WTC11 (cell line): Measurements from ENCODE around the gene EEF1AKMT3. TPM values are rescaled to one million over a fixed set of nuclear protein-coding genes. Genes with fewer than 3 reads are reported as not detected.

Source experiments
- ATAC-seq: fragments of 200-7000 bp; cut with Tn5 transposase; 2 replicates; pipeline ENCODE4 v1.10.0; 2021; ENCODE audit warnings: mild to moderate bottlenecking, moderate library complexity
- CTCF ChIA-PET: fragments of 300-600 bp; sonication (Branson Sonifier 250); formaldehyde crosslinking; loops from one replicate; lab custom pipeline; 2021; ENCODE audit warnings: antibody characterized with exemption; lab: Charles Lee
- POLR2A ChIA-PET: fragments of 350-600 bp; sonication (Branson Sonifier 250); formaldehyde crosslinking; loops from one replicate; lab custom pipeline; 2021; ENCODE audit warnings: antibody characterized with exemption; lab: Charles Lee
- DNase-seq: peaks from one replicate; pipeline ENCODE4 v3.0.0; 2021; ENCODE audit warnings: low spot score
- H3K27ac Mint-ChIP-seq: 2 replicates; pipeline ENCODE4 v1.8.0; 2021; ENCODE audit warnings: mixed read lengths
- H3K27me3 Mint-ChIP-seq: 2 replicates; pipeline ENCODE4 v1.8.0; 2021; ENCODE audit warnings: low read depth, mild to moderate bottlenecking, moderate library complexity, mixed read lengths
- H3K36me3 Mint-ChIP-seq: 2 replicates; pipeline ENCODE4 v1.8.0; 2021; ENCODE audit warnings: mixed read lengths
- H3K4me1 Mint-ChIP-seq: 2 replicates; pipeline ENCODE4 v1.8.0; 2022; ENCODE audit warnings: mixed read lengths
- H3K4me3 Mint-ChIP-seq: 2 replicates; pipeline ENCODE4 v1.8.0; 2021; ENCODE audit warnings: mild to moderate bottlenecking, moderate library complexity, mixed read lengths
- H3K9me3 Mint-ChIP-seq: 2 replicates; pipeline ENCODE4 v1.8.0; 2021; ENCODE audit warnings: mixed read lengths
- AR ChIP-seq: fragments of 250-450 bp; sonication (Bioruptor Pico); IDR thresholded peaks from 2 replicates; pipeline ENCODE4 v1.9.0; 2021; ENCODE audit warnings: mild to moderate bottlenecking
- ATF6 ChIP-seq: sonication (generic); formaldehyde crosslinking; IDR thresholded peaks from 2 replicates; pipeline ENCODE4 v1.8.1; 2023; ENCODE audit warnings: mild to moderate bottlenecking, missing genetic modification reagents
- CBFB ChIP-seq: sonication (generic); formaldehyde crosslinking; IDR thresholded peaks from 2 replicates; pipeline ENCODE4 v1.8.1; 2022; ENCODE audit warnings: mild to moderate bottlenecking, low read depth, missing genetic modification reagents
- CTCF ChIP-seq: fragments of 200-600 bp; IDR thresholded peaks from 2 replicates; pipeline ENCODE4 v1.8.0; 2022; ENCODE audit warnings: antibody characterized with exemption
- E2F1 ChIP-seq: sonication (generic); formaldehyde crosslinking; IDR thresholded peaks from 2 replicates; pipeline ENCODE4 v1.8.0; 2022; ENCODE audit warnings: mild to moderate bottlenecking, missing genetic modification reagents
- ERG ChIP-seq: fragments of 250-450 bp; sonication (Bioruptor Pico); IDR thresholded peaks from 2 replicates; pipeline ENCODE4 v1.8.0; 2021; ENCODE audit warnings: mild to moderate bottlenecking
- GTF2I ChIP-seq: fragments of 250-450 bp; sonication (Bioruptor Pico); conservative IDR thresholded peaks from 2 replicates; pipeline ENCODE4 v1.4.0; 2021; ENCODE audit warnings: mild to moderate bottlenecking
- IRF2 ChIP-seq: sonication (generic); formaldehyde crosslinking; IDR thresholded peaks from 2 replicates; pipeline ENCODE4 v1.8.0; 2022; ENCODE audit warnings: low read depth, missing genetic modification reagents, borderline replicate concordance
- JUN ChIP-seq: sonication (generic); formaldehyde crosslinking; IDR thresholded peaks from 2 replicates; pipeline ENCODE4 v1.8.0; 2023; ENCODE audit warnings: mild to moderate bottlenecking, missing genetic modification reagents
- MLX ChIP-seq: sonication (generic); formaldehyde crosslinking; IDR thresholded peaks from 2 replicates; pipeline ENCODE4 v1.8.1; 2023; ENCODE audit warnings: mild to moderate bottlenecking, missing genetic modification reagents, moderate library complexity
- NR3C1 ChIP-seq: sonication (generic); formaldehyde crosslinking; conservative IDR thresholded peaks from 2 replicates; pipeline ENCODE4 v1.8.1; 2023; ENCODE audit warnings: low read depth, mild to moderate bottlenecking, missing genetic modification reagents
- RELA ChIP-seq: sonication (generic); formaldehyde crosslinking; IDR thresholded peaks from 2 replicates; pipeline ENCODE4 v1.8.1; 2022; ENCODE audit warnings: missing genetic modification reagents, mild to moderate bottlenecking, borderline replicate concordance
- SP1 ChIP-seq: sonication (generic); formaldehyde crosslinking; conservative IDR thresholded peaks from 2 replicates; pipeline ENCODE4 v1.8.1; 2022; ENCODE audit warnings: missing genetic modification reagents
- USF1 ChIP-seq: sonication (generic); formaldehyde crosslinking; IDR thresholded peaks from 2 replicates; pipeline ENCODE4 v1.8.0; 2022; ENCODE audit warnings: mild to moderate bottlenecking, missing genetic modification reagents
- ZNF121 ChIP-seq: sonication (generic); formaldehyde crosslinking; IDR thresholded peaks from 2 replicates; pipeline ENCODE4 v1.8.0; 2023; ENCODE audit warnings: missing genetic modification reagents
- ZNF138 ChIP-seq: sonication (generic); formaldehyde crosslinking; conservative IDR thresholded peaks from 2 replicates; pipeline ENCODE4 v1.8.1; 2022; ENCODE audit warnings: mild to moderate bottlenecking, moderate library complexity, missing genetic modification reagents
- ZNF416 ChIP-seq: fragments of 250-450 bp; sonication (Bioruptor Pico); IDR thresholded peaks from 2 replicates; pipeline ENCODE4 v1.9.0; 2021; ENCODE audit warnings: mild to moderate bottlenecking, inconsistent platforms
- ZNF671 ChIP-seq: fragments of 250-450 bp; sonication (Bioruptor Pico); IDR thresholded peaks from 2 replicates; pipeline ENCODE4 v1.8.0; 2021; ENCODE audit warnings: mild to moderate bottlenecking
- ZSCAN18 ChIP-seq: fragments of 250-450 bp; sonication (Bioruptor Pico); IDR thresholded peaks from 2 replicates; pipeline ENCODE4 v2.1.2; 2022; ENCODE audit warnings: mild to moderate bottlenecking, moderate library complexity
- total RNA-seq: library from RNA; stranded (reverse); gene quantifications from 3 replicates; pipeline ENCODE4 v1.2.3, GENCODE V29; 2021

Gene EEF1AKMT3
- total RNA-seq, 1 experiment from 2014 or later: 3.2 TPM

- H3K4me1 Mint-ChIP-seq: no peaks in the 10 kb centered on the region
- no peaks in the 10 kb centered on the region for H3K9me3 Mint-ChIP-seq
- no peak for TF ChIP-seq ATF6 (CRISPR knock-in tag)
- TF ChIP-seq GTF2I (CRISPR knock-in tag): no peak
- no peak for TF ChIP-seq ZSCAN18 (CRISPR knock-in tag)
- TF ChIP-seq ZNF671 (CRISPR knock-in tag): no peak
- TF ChIP-seq CBFB (CRISPR knock-in tag): no peak
- TF ChIP-seq ERG: no peak
- TF ChIP-seq E2F1 (CRISPR knock-in tag): no peak
- TF ChIP-seq NR3C1 (CRISPR knock-in tag): no peak
- ChIA-PET CTCF (interaction anchor here (0.6 to 4.2 kb wide), 27 partner anchors 8 to 191 kb away, joined by 3 to 60 read pairs (median 5); partner anchors contain the start of genes ARHGEF25, AVIL, EEF1AKMT3 and METTL1), POLR2A (interaction anchor here (0.8 kb wide), 1 partner anchor 13 kb away, joined by 4 read pairs; no protein-coding TSS in a partner anchor)
- no peak for ATAC-seq
- no peak overlapping the region for H3K4me3 Mint-ChIP-seq
- H3K27me3 Mint-ChIP-seq: no peaks in the 10 kb centered on the region
- H3K27ac Mint-ChIP-seq: 0 out of 2 replicates have a peak overlapping the region, but pooled peaks have one; percentile 27
- no peak for DNase-seq
- H3K36me3 Mint-ChIP-seq: peaks cover 2% of the 10 kb centered on the region
Measured at GRCh38 chr12:57802607-57803006, 30.2 kb downstream of the EEF1AKMT3 start.

- POLR2A ChIA-PET: interaction anchor here (0.8 kb wide), 1 partner anchor 12 kb away, joined by 4 read pairs; no protein-coding TSS in a partner anchor
- Mint-ChIP-seq H3K36me3 (peaks cover 2% of the 10 kb centered on the region), H3K4me3 (no peak overlapping the region), H3K4me1 (no peaks in the 10 kb centered on the region), H3K27ac (no peak overlapping the region), H3K9me3 (no peaks in the 10 kb centered on the region), H3K27me3 (no peaks in the 10 kb centered on the region)
- DNase-seq (peak; percentile 75), ATAC-seq (peak; percentile 98)
- CTCF ChIA-PET: interaction anchor here (0.6 to 4.2 kb wide), 29 partner anchors 8 to 192 kb away, joined by 3 to 60 read pairs (median 5); partner anchors contain the start of genes ARHGEF25, AVIL, EEF1AKMT3 and METTL1
- TF ChIP-seq AR (CRISPR knock-in tag) (no peak), ZNF138 (CRISPR knock-in tag) (no peak), MLX (CRISPR knock-in tag) (no peak), ZNF416 (CRISPR knock-in tag) (0 out of 2 replicates have a peak, but pooled peaks have one; percentile 39), SP1 (CRISPR knock-in tag) (0 out of 2 replicates have a peak, but pooled peaks have one; percentile 25), JUN (CRISPR knock-in tag) (no peak), CTCF (peak; percentile 49; the same call in 1 of the 2 replicates), ZNF121 (CRISPR knock-in tag) (no peak), USF1 (CRISPR knock-in tag) (no peak), RELA (CRISPR knock-in tag) (no peak), IRF2 (CRISPR knock-in tag) (no peak)
Measured at GRCh38 chr12:57803319-57803893, 31.0 kb downstream of the EEF1AKMT3 start.
